Measurements from ENCODE around the gene CRYBG3.

The CRYBG3 gene

DNA sequence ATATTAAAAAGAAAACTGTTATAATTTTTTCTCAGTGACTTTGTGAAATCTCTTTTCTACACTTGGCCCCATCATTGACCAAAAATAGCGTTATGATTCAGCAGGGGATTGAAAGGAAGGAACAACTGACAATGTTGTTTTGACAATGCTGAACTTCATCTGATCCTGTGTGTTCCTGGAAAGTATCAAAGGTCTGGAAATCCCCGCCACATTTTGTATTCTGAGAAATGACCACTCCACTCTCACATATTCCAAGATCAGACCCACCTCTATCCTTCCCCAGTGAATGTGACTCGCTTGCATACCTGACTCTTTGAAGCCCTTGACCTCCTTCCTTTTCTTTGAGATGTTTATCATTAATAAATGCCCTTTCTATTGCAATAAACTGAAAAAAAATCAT is 160.1 kb downstream of the CRYBG3 start:
- DNase-seq, result no peak

DNA sequence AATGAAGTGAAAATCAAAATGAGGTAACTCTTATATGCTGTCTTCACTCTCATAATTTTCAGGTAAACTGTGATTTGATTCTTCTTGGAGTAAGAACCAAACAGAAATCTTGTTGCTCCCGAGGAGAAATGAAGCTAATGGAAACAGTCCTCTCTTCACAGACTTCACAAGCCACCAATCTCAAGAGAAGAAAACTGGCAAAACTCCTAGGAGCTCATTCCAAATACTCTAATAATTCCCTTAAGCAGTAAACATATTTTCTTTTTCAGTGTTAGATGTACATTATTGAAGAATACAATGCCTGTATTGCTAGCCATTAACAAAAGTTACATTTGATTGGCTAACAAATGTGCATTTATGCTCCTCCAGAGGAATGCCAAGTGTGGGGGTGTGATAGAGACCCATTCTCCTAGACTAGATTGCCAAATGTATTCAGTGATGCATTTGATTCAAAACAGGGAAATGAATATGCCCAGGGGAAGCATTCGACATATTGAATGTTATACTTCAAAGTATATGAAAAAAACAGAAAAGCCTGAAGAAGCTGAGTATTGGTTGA is 162.2 kb downstream of the CRYBG3 start:
- no peak for DNase-seq

DNA sequence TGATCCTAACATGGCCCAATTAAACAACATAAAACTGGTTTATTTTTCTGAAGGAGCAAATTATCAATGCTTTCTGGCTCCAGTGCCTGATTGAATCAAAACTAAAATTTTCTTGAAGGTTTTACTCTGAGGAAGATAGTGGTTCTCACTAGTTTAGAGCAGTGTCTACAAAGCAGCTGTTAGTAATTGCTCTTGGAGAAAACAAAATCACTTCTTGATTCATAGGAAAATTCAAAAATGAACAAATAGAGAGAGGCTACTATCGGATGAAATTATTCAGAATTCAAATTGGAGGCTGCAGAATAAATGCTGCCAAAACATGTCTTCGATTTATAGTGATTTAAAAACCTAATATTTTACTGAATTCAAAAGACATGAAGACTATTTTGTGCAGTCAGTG is 165.5 kb downstream of the CRYBG3 start:
- DNase-seq, result no peak

DNA sequence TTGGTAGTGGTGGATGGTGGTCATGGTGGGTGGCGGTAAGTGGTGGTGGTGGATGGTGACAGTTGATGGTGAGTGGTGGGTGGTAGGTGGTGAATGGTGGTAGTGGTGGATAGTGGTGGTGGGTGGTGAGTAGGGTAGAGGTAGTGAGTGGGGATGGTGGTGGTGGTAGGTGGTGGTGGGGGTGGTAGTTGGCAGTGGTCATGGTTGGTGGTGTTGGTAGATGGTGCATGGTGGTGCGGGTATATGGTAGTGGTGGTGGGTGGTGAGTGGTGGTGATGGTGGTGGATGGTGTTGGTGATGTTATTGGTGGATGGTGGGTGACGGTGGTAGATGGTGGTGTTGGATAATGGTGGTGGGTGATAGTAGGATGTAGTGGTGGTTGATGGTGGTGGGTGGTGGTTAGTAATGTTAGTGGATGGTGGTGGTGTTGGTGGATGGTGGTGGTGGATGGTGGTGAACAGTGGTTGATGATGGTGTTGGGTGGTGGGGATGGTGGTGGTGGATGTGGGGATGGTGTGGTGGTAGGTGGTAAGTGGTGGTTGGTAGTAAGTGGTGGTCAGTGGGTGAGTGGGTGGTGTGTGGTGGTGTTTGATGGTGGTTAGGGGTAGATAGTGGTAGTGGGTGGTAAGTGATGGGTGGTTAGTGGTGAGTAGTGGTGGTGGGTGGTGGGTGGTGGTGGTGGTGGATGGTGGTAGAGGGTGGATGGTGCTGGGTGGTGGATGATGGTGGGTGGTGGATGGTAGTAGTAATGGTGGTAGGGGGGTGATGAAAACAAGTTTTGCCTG is 167.2 kb downstream of the CRYBG3 start:
- no peak for DNase-seq

DNA sequence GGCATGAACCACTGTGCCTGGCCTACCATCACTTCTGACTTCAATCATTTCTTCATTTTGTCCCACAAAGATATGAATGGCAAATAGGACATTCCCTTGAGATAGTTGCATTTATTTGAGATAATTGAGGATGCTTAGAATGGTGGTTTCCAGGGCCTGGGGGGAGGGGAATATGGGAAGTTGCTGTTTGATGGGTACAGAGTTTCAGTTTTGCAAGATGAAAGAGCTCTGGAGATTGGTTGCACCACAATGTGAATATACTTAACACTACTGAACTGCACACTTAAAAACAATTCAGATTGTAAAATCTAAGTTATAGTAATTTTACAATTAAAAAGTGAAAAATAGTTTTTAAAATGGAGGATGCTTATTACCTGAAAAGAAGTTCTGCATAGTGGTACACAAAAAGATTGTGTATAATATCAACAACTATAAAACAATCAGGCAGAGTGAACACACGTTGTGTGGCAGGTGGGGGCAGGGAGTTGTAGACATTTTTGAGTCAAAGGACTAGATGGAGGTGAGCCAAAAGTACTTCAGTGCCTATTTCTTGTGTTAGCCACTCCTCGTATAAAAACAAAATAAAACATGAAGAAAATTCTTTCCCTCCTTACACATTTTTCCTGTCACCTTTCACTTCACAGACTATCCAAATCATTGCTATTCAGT is 168.9 kb downstream of the CRYBG3 start:
- DNase-seq, result no peak

DNA sequence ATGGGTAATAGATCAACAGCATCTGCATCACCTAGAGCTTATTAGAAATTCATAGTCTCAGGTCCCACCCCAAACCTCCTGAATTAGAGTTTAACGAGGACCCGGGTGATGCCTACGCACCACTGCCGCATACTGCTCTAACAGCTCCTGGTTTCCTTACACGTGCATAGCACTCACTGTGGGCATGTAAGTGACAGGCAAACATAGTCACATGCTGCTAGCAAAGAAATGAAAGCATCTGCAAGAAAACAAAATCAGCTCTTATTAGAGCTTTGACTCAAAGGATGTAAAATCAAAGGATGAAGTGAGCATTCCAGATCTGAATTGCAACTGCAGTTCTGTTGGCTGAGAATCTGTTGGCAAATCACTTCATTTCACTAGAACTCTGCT is 169.5 kb downstream of the CRYBG3 start:
- no peak for DNase-seq

DNA sequence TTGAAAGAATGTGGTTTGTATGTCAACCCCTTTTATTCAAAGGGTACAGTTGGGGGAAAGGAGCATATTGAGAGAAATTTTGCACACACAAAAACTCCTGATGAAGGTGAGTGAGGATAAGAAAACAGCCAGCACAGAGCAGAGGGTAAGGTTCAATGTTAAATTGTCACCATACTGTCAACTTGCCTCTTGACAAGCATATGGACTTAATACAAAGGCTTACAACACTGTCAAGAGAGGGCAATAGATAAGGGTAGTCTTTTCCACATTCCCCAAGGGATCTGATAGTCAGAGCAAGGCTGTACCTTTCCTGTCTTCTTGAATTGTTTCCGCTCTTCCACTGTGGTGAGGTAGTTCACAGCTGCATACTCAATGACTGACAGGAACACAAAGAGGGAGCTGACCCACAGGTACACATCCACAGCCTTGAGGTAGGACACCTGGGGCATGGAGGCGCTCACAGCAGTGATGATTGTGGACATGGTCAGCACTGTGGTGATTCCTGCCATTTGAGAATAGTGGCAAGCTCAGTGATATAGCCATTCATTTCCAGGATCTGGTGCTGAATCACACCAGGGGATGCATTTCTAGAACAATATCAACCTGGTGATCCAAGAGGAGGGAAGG is 170.8 kb downstream of the CRYBG3 start:
- no peak for DNase-seq

DNA sequence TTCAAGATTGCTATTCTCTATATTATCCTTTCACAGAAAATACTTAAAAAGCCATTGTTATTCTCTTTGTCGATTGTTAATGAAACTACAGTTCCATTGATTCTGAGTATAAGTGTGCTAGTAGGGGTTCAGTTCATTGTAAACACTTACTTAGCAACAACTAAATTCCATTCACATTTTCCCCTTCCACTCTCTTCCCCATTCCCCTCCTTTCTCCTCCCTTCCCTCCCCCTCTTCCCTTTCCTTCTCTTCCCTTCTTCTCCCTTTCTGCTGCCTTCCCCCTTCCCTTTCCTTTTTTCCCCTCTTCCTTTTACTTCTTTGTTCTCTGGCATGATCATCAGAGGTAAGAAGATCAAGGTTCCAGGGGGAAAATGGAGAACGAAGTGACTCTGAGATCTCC is 171.7 kb downstream of the CRYBG3 start:
- no peak for DNase-seq

DNA sequence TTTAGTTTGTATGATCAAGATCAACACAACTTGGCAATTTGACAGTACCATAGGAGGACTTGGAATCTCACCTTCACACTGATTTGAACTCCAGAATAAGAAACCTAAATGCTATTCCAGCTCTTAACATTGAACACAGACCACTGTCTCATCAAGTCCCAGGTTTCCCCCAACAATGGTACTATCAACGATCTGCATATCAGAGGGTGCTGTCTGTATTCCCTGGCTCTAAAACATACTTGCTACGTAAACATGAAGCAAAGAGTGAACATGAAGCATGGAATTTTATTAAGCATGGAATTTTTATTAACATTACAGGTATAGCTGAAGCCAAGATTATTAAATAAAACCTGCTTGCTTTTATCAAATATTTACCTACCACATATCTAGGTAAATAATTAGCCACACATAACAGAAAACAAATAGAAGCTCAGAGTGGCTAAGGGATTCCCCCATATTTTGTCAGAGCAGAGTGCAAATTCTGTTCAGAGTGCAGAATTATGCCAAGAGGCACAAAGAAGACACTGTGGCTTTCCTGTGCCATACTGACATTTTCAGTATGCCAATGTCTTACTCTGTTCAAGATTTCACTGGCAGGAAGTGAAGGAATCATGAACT is 172.6 kb downstream of the CRYBG3 start:
- no peak for DNase-seq

Data from NCI-H1092 treated with DMSO at 0.1 percent for 48 hours (cell line).